ENCODE data around the gene SLC1A3. TPM values are rescaled to one million over a fixed set of nuclear protein-coding genes. Genes with fewer than 3 reads are reported as not detected.

Gene SLC1A3
- total RNA-seq, 2 donors from 2014 or later, result 10.5 to 12.7 TPM

DNA sequence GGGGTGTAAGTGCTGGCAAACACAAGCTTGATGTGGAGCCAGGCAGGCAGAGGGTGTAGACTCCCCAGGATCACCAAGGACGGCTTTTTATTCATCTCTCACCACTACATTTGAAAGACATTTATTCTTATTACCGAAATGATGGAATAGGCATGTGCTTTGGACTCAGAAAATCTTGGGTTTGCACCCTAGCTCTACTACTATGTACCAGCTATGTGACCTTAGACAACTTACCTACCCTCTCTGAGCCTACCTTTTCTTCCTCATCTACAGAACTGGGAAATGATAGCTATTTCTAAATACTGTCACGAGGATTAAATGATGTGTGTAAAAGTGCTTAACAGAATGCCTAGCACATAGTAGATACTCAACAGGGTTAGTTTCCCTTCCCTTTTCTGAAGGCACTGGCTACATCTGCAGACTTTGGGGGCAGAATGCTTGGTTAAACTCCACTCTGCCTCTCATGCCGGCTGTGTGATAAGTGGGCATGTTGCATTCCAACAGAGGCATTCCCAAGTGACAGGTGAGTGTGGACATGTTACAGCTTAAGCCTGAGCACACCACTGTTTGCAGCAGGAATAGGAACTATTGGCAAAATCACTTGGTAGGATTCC lies 94.8 kb downstream of the SLC1A3 start:
- no peak overlapping the region for H3K27ac ChIP-seq
- H3K4me3 ChIP-seq, result no peak overlapping the region
- no peaks in the 10 kb centered on the region for H3K9me3 ChIP-seq
- no peaks in the 10 kb centered on the region for H3K36me3 ChIP-seq
- H3K4me1 ChIP-seq (replicated peaks), result no peaks in the 10 kb centered on the region
- 57% methylated on average over 4 of the region's 4 CpGs for whole genome bisulfite sequencing
- no peaks in the 10 kb centered on the region for H3K27me3 ChIP-seq (replicated peaks; ENCODE audit: insufficient read depth)
- TF ChIP-seq POLR2AphosphoS5 (IDR thresholded peaks at IDR 0.05) (no peak), POLR2A (IDR thresholded peaks at IDR 0.05) (no peak)
- TF ChIP-seq, protein P1, sequence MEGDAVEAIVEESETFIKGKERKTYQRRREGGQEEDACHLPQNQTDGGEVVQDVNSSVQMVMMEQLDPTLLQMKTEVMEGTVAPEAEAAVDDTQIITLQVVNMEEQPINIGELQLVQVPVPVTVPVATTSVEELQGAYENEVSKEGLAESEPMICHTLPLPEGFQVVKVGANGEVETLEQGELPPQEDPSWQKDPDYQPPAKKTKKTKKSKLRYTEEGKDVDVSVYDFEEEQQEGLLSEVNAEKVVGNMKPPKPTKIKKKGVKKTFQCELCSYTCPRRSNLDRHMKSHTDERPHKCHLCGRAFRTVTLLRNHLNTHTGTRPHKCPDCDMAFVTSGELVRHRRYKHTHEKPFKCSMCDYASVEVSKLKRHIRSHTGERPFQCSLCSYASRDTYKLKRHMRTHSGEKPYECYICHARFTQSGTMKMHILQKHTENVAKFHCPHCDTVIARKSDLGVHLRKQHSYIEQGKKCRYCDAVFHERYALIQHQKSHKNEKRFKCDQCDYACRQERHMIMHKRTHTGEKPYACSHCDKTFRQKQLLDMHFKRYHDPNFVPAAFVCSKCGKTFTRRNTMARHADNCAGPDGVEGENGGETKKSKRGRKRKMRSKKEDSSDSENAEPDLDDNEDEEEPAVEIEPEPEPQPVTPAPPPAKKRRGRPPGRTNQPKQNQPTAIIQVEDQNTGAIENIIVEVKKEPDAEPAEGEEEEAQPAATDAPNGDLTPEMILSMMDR (IDR thresholded peaks at IDR 0.05), result no peak
- DNase-seq (ENCODE audit: low spot score), result no peak
- intact Hi-C loops (cut with DNase I), result no loop called here

DNA sequence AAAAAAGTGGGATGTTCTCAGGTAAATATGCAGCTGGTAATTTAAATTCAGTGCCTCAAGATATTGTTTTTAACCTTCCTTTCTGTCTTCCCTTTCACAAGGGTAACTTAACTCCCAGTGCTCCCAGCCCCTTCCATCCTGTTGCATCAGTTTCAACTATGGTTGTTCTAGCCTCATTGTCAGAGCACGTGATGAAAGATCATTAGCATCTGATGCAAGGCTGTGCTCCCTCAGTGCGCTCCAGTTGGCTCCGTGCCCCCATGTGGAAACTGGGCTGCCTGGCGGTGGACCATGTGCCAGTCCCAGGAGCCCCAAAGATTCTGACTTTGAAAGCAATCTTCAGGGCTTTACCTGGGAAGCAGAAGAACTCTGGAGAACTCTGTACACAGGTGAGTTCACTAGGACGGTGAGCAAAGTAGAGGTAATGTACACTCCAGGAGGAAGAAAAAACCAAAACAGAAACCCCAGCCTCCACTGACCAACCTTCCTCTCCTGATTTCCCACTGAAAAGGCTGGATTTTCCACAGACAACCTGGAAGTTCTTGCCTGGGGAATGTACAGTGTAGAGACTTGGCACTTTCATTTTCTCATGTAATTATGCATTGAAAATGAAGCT lies 96.9 kb downstream of the SLC1A3 start:
- TF ChIP-seq POLR2AphosphoS5 (IDR thresholded peaks at IDR 0.05), result no peak
- TF ChIP-seq, protein P1 (IDR thresholded peaks at IDR 0.05), result no peak
- no peak for TF ChIP-seq POLR2A (IDR thresholded peaks at IDR 0.05)
- no peak overlapping the region for H3K4me3 ChIP-seq
- no peaks in the 10 kb centered on the region for H3K36me3 ChIP-seq
- no peaks in the 10 kb centered on the region for H3K4me1 ChIP-seq (replicated peaks)
- no peak overlapping the region for H3K27ac ChIP-seq
- no peaks in the 10 kb centered on the region for H3K9me3 ChIP-seq
- no peaks in the 10 kb centered on the region for H3K27me3 ChIP-seq (replicated peaks; ENCODE audit: insufficient read depth)
- intact Hi-C loops (cut with DNase I), result no loop called here
- WGBS, result 71% methylated on average over 5 of the region's 5 CpGs
- DNase-seq (ENCODE audit: low spot score), result no peak

GRCh38 chr5:36704131-36704530 lies 97.7 kb downstream of the SLC1A3 start:
- H3K36me3 ChIP-seq, result no peaks in the 10 kb centered on the region
- H3K27me3 ChIP-seq (replicated peaks; ENCODE audit: insufficient read depth), result no peaks in the 10 kb centered on the region
- intact Hi-C loops (cut with DNase I), result no loop called here
- H3K4me1 ChIP-seq (replicated peaks), result no peaks in the 10 kb centered on the region
- TF ChIP-seq POLR2A (IDR thresholded peaks at IDR 0.05) (no peak), POLR2AphosphoS5 (IDR thresholded peaks at IDR 0.05) (peak; percentile 67)
- DNase-seq (ENCODE audit: low spot score), result peak; percentile 26
- WGBS, result 31% methylated on average over 1 of the region's 1 CpG
- H3K9me3 ChIP-seq, result no peaks in the 10 kb centered on the region
- H3K4me3 ChIP-seq, result no peak overlapping the region
- no peak overlapping the region for H3K27ac ChIP-seq

DNA sequence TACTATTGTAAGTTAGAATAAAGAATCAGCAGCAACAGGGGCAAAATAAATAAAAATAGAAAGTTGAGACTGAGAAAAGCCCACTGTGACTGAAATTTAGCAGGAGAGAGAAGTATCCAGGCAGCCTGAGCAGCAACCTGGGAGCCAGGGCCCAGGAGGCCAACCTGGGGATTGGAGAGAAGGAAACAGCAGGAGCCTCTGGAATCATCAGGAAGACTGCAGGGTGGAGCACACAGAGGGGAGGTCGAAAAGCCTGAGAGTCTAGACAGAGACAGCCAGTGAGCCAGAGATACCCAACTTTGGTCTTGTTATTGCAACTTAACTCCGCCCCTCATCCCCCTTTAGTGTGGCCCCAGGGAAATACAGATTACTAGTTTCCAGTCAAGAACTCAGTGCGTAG lies 98.6 kb downstream of the SLC1A3 start:
- no peaks in the 10 kb centered on the region for H3K4me1 ChIP-seq (replicated peaks)
- no peak overlapping the region for H3K27ac ChIP-seq
- no peak overlapping the region for H3K4me3 ChIP-seq
- 76% methylated on average over 3 of the region's 3 CpGs for WGBS
- intact Hi-C loops (cut with DNase I), result no loop called here
- no peaks in the 10 kb centered on the region for H3K9me3 ChIP-seq
- no peaks in the 10 kb centered on the region for H3K36me3 ChIP-seq
- no peak for TF ChIP-seq POLR2AphosphoS5 (IDR thresholded peaks at IDR 0.05)
- TF ChIP-seq POLR2A (IDR thresholded peaks at IDR 0.05), result no peak
- TF ChIP-seq, protein P1 (IDR thresholded peaks at IDR 0.05), result no peak
- no peak for DNase-seq (ENCODE audit: low spot score)
- no peaks in the 10 kb centered on the region for H3K27me3 ChIP-seq (replicated peaks; ENCODE audit: insufficient read depth)

GRCh38 chr5:36706662-36707061 lies 100.3 kb downstream of the SLC1A3 start:
- DNase-seq (ENCODE audit: low spot score), result no peak
- Histone ChIP-seq H3K9me3 (no peaks in the 10 kb centered on the region), H3K4me1 (replicated peaks) (no peaks in the 10 kb centered on the region), H3K27me3 (replicated peaks; ENCODE audit: insufficient read depth) (no peaks in the 10 kb centered on the region), H3K36me3 (no peaks in the 10 kb centered on the region), H3K4me3 (no peak overlapping the region), H3K27ac (no peak overlapping the region)
- 52% methylated on average over 4 of the region's 4 CpGs for WGBS
- TF ChIP-seq, protein P1 (IDR thresholded peaks at IDR 0.05), result no peak
- intact Hi-C loops (cut with DNase I), result no loop called here

Measured in prostate gland (tissue), 2 donors.